IPS-NIHi7 (cell line): ENCODE data around the gene SLC25A1.
A peak's percentile ranks its signal among the peaks of the same experiment; 100 is the strongest.

Source experiments
- DNase-seq: peaks from one replicate; pipeline ENCODE4 v3.0.0; 2012; ENCODE audit warnings: mixed read lengths; ENCODE audit errors: extremely low spot score

Gene SLC25A1

GRCh38 chr22:19180740-19181410 is 2.3 kb upstream of the SLC25A1 start:
- no peak for DNase-seq

DNA sequence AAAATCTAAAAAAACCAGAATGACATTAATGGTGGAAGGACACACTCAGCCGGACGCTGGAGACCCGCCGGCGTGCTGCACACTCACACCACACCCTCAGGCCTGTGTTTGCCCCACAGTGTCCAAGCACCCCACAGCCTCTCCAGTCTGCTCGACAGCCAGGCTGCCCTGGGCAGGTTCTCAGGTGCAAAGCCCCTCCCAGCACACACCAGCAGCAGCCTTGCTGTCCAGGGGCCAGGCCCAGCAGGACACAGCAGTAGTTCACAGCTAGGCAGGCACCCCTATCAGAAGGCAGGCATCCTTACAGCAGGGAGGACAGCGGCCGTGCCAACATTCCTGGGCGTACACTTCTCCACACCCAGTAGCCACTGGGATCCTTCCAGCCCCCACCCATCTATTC is 1.7 kb upstream of the SLC25A1 start:
- no peak for DNase-seq

- DNase-seq, result peak; percentile 89
These were observed 1.0 kb upstream of the SLC25A1 start for GRCh38 chr22:19179497-19180048.

- peak; percentile 46 for DNase-seq
These were observed 375 bp downstream of the SLC25A1 start for GRCh38 chr22:19178065-19178656.

- DNase-seq, result no peak
These were observed 1.1 kb downstream of the SLC25A1 start for GRCh38 chr22:19177164-19178064.

DNA sequence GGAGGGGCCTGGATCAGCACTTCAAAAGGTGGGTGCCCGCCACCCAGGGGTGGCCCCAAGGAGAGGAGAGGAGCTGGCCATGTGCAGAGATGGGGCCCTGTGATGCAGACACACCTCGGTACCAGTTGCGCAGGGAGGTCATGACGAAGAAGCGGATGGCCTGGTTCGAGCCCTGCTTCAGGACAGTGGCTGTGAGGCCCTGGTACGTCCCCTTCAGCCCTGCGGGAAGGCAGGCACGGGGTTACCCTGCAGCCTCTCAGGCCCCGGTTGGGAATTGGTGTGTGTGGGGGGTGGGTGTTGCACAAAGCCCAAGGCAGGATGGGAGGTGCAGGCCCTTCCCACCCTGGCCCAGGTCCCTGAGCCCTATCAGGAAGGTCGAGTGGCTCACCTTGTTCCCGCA is 1.8 kb downstream of the SLC25A1 start:
- no peak for DNase-seq

GRCh38 chr22:19176175-19176643 is 2.3 kb downstream of the SLC25A1 start:
- DNase-seq, result no peak

DNA sequence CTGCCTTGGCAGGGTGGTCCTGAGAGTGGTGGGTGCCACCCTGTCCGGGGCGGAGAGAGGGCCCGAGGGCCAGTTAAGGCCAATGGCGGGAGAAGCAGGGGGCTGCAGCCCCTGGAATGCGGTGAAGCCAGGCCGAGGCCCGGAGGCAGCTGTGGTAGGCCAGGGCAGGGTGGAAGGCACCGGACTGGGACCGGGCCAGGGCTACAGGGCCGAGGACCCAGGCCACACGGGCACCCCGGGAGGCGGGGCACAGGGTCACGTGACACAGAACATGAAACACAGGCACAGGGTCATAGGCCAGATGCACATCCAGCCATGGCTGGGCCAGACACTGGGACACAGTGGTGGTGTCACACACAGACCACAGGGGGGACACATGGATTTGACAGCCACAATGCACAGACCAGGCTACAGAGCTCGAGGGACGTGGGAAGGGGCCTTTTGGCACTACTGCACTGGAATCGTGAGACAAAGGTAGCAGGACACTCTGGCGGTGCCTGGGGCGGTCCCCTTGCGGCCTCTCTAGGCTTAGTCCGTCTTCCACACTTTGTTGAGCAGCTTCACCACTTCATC is 2.8 kb downstream of the SLC25A1 start:
- no peak for DNase-seq

GRCh38 chr22:19175026-19175601 is 3.4 kb downstream of the SLC25A1 start:
- DNase-seq, result no peak

DNA sequence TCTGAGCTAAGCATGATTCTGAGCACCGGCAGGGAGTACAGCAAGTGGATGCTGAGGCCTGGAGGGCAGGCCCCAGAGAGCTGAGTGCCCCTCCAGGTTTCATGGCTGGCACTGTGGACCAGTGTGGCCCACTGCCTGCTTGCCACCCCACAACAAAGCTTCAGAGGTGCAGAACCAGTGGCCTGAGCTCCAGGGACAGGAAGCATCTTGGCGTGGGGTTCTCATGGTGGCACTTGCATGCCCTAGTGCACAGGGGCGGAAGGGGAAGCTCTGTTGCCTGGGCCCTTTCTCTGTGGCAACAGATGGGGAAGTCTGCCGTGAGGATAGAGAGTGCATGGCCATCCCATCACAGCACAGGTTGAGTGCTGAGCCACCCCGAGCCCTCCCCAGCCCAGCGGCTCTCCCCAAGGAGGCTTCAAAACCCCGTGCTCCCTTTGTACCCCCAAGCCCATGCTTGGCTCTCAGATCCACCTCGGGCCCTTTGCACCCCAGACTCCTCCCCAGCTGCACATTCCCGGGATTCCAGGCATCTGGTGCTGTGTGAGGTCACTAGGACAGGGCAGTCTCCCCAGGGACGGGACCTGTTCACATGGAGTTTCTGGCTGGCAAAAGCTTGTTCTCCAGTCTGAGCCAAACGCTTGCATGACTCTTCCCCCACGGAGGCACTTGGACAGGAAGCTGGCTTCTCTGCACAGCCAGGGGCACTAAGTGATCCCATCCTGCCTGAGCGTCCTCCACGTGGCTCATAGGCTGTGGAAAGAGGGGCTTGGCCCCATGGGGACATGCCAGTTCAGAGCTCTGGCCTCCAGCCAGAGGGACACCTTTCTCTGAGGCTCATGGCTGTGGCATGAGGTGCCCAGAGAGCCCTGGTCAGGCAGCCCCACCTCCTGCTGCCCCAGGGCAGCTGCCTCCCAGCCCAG is 4.2 kb downstream of the SLC25A1 start:
- no peak for DNase-seq

GRCh38 chr22:19173047-19174035 is 5.2 kb downstream of the SLC25A1 start:
- DNase-seq, result no peak

GRCh38 chr22:19172213-19173046 is 6.1 kb downstream of the SLC25A1 start:
- DNase-seq, result no peak

DNA sequence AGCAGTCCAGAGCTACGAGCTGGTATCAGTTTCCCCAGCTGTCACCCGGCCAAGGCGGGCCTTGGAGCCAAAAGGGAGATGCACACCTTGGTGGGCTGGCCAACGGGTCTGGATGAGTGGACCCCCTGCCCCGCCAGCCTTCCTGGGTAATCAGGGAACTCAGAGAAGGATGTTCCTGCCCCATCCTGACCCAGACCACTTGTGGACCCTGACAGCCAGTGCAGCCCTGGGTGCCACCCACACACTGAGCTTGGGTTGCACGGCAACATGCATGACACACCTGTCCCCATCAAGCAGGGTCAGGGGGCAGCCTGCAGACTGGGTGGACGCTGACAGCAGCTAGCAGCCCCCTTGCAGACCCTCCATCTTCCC is 8.6 kb downstream of the SLC25A1 start:
- DNase-seq, result no peak

GRCh38 chr22:19169002-19169946 is 9.3 kb downstream of the SLC25A1 start:
- no peak for DNase-seq

DNA sequence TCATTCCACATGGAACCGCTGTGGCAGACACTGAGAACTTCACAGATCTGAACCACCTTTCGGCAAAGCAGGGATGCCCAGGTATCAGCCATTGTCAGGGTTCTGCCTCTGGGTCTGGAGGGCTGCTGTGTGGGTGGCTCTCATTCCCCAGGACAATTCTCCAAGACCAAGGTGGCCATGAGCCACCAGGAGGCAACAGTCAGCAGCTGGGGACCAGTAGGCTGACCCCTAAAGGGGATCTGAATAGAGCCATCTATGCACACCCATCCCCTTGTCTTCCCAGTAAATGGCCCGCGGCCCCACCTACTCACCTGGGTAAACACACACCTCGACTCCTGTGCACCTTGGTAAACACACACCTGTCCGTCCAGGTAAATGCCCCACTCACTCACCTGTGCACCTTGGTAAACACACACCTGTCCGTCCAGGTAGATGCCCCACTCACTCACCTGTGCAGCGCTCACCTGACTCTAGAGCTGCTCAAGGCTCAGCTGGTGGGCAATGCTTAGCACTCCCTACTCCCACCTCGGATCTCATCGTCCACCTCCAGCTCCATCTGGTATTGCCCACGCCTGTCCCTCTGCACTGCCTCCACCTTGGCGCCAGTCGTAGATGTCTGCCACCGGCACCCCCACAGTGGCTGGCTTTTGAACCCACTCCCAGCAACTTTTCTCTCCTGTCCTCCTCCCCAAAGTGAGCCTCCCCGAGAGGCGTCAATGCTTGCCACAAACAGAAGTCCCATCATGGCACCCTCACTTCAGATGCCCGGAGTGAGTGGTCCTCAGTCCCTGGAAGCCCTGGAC is 10.2 kb downstream of the SLC25A1 start:
- no peak for DNase-seq

DNA sequence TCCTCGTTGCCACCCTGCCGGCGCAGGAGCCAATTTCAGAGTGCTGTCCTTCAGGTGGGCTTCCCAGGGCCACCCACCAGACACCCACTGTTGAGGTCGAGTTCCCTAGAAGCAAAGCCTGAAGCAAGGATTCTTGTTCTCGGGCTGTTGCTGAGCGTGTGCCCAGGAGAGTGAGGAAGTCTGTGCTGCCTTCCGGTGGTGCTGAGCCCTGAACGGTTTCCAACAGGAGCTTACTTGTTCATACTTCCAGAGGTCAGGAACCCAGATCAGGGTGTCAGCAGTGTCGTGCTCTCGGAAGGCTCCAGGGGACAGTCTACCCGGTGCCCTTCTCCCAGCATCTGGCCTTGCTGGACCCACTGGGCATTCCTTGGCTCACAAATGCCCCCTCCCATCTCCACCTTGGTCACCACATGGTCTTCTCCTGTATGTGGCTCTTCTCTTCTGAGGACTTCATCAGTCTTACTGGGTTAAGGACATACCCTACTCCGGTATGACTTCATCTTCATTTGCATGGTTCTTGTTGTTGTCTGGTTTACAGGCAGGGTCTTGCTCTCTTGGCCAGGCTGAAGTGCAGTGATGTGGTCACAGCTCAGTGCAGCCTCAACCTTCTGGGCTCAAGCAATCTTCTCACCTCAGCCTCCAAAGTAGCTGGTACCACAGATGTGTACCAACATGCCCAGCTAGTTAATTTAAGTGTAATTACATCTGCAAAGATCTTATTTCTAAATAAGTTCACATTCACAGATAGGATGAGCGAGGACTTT is 11.2 kb downstream of the SLC25A1 start:
- DNase-seq, result no peak
